Activated T-cell treated with anti-CD3 and anti-CD28 coated beads, Interleukin-2, amount 50 U/mL, for 4 hours (primary cell): ENCODE results near the gene BTF3. TPM values are rescaled to one million over a fixed set of nuclear protein-coding genes. Genes with fewer than 3 reads are reported as not detected.
"Not testable (repeated sequence)": the region's sequence is repeated elsewhere in the genome, so short reads cannot be mapped to it uniquely, and the experiment has no call there.

Source experiments
- ATAC-seq, 2 donors: fragments of 200-7000 bp; cut with Tn5 transposase; one replicate each; pipeline ENCODE4 v1.10.0; 2021
- DNase-seq: peaks from one replicate; pipeline ENCODE4 v3.0.0-alpha.2; 2020
- H3K27me3 Mint-ChIP-seq: one replicate; pipeline ENCODE4 v1.8.0; 2021; ENCODE audit warnings: low read depth, mixed read lengths
- H3K36me3 Mint-ChIP-seq: one replicate; pipeline ENCODE4 v1.8.0; 2022; ENCODE audit warnings: mixed read lengths; ENCODE audit not compliant: insufficient read depth
- H3K4me1 Mint-ChIP-seq: one replicate; pipeline ENCODE4 v1.8.0; 2021; ENCODE audit warnings: low read depth, mixed read lengths
- H3K4me3 Mint-ChIP-seq: one replicate; pipeline ENCODE4 v1.8.0; 2021; ENCODE audit warnings: mild to moderate bottlenecking, moderate library complexity, mixed read lengths
- H3K9me3 Mint-ChIP-seq: one replicate; pipeline ENCODE4 v1.8.0; 2021; ENCODE audit warnings: mixed read lengths
- total RNA-seq, 3 donors: library from RNA; stranded (reverse); gene quantifications; one replicate each; pipeline ENCODE4 v1.2.1, GENCODE V29; 2021

BTF3 gene
- total RNA-seq, 3 donors from 2014 or later, result 967 to 1,090 (median 1,019) TPM

GRCh38 chr5:73471654-73472053 lies 26.6 kb upstream of the BTF3 start:
- Mint-ChIP-seq H3K4me3 (no peak overlapping the region), H3K36me3 (no peaks in the 10 kb centered on the region), H3K27me3 (peaks cover 19% of the 10 kb centered on the region), H3K4me1 (no peaks in the 10 kb centered on the region), H3K9me3 (no peaks in the 10 kb centered on the region)
- DNase-seq (no peak), ATAC-seq (no peak)

- Mint-ChIP-seq H3K9me3 (no peaks in the 10 kb centered on the region), H3K4me1 (no peaks in the 10 kb centered on the region), H3K27me3 (peaks cover 17% of the 10 kb centered on the region), H3K4me3 (no peak overlapping the region), H3K36me3 (no peaks in the 10 kb centered on the region)
- no peak for ATAC-seq
- DNase-seq, result no peak
Observed at GRCh38 chr5:73472116-73472515, 26.1 kb upstream of the BTF3 start.

GRCh38 chr5:73480500-73480899 lies 17.7 kb upstream of the BTF3 start:
- DNase-seq (no peak), ATAC-seq (no peak)
- no peaks in the 10 kb centered on the region for H3K4me1 Mint-ChIP-seq

GRCh38 chr5:73482383-73483136 lies 15.7 kb upstream of the BTF3 start:
- no peaks in the 10 kb centered on the region for H3K36me3 Mint-ChIP-seq
- H3K9me3 Mint-ChIP-seq, result no peaks in the 10 kb centered on the region
- no peak for ATAC-seq
- peaks cover 23% of the 10 kb centered on the region for H3K27me3 Mint-ChIP-seq
- no peak overlapping the region for H3K4me3 Mint-ChIP-seq
- no peaks in the 10 kb centered on the region for H3K4me1 Mint-ChIP-seq
- DNase-seq, result no peak

More at GRCh38 chr5:73480500-73480899, 17.7 kb upstream of the BTF3 start:
- Mint-ChIP-seq H3K4me3 (no peak overlapping the region), H3K9me3 (no peaks in the 10 kb centered on the region), H3K27me3 (peaks cover 28% of the 10 kb centered on the region), H3K36me3 (no peaks in the 10 kb centered on the region)

- peaks cover 25% of the 10 kb centered on the region for H3K27me3 Mint-ChIP-seq
- H3K36me3 Mint-ChIP-seq, result no peaks in the 10 kb centered on the region
- no peaks in the 10 kb centered on the region for H3K9me3 Mint-ChIP-seq
- ATAC-seq (no peak), DNase-seq (no peak)
- H3K4me3 Mint-ChIP-seq, result no peak overlapping the region
- no peaks in the 10 kb centered on the region for H3K4me1 Mint-ChIP-seq
Observed at GRCh38 chr5:73483676-73484075, 14.6 kb upstream of the BTF3 start.

GRCh38 chr5:73484511-73484910 lies 13.7 kb upstream of the BTF3 start:
- H3K4me3 Mint-ChIP-seq, result no peak overlapping the region
- H3K9me3 Mint-ChIP-seq, result no peaks in the 10 kb centered on the region
- no peak for DNase-seq
- H3K27me3 Mint-ChIP-seq, result peaks cover 27% of the 10 kb centered on the region
- no peaks in the 10 kb centered on the region for H3K36me3 Mint-ChIP-seq
- no peak for ATAC-seq
- no peaks in the 10 kb centered on the region for H3K4me1 Mint-ChIP-seq

- H3K9me3 Mint-ChIP-seq, result no peaks in the 10 kb centered on the region
Observed at GRCh38 chr5:73485715-73486114, 12.5 kb upstream of the BTF3 start.

GRCh38 chr5:73486119-73486899 lies 11.9 kb upstream of the BTF3 start:
- Mint-ChIP-seq H3K4me3 (no peak overlapping the region), H3K9me3 (no peaks in the 10 kb centered on the region), H3K4me1 (no peaks in the 10 kb centered on the region), H3K36me3 (no peaks in the 10 kb centered on the region), H3K27me3 (peaks cover 25% of the 10 kb centered on the region)
- no peak for ATAC-seq
- no peak for DNase-seq

More at GRCh38 chr5:73485715-73486114, 12.5 kb upstream of the BTF3 start:
- H3K4me1 Mint-ChIP-seq, result no peaks in the 10 kb centered on the region
- no peak for ATAC-seq
- no peaks in the 10 kb centered on the region for H3K36me3 Mint-ChIP-seq
- peaks cover 25% of the 10 kb centered on the region for H3K27me3 Mint-ChIP-seq
- no peak for DNase-seq
- no peak overlapping the region for H3K4me3 Mint-ChIP-seq

- H3K36me3 Mint-ChIP-seq, result not testable (repeated sequence)
Observed at GRCh38 chr5:73487257-73487656, 11.0 kb upstream of the BTF3 start.

GRCh38 chr5:73487815-73488214 lies 10.4 kb upstream of the BTF3 start:
- H3K4me1 Mint-ChIP-seq, result no peaks in the 10 kb centered on the region
- no peaks in the 10 kb centered on the region for H3K36me3 Mint-ChIP-seq
- DNase-seq (no peak), ATAC-seq (no peak)
- no peak overlapping the region for H3K4me3 Mint-ChIP-seq
- H3K9me3 Mint-ChIP-seq, result no peaks in the 10 kb centered on the region
- H3K27me3 Mint-ChIP-seq, result peaks cover 23% of the 10 kb centered on the region

More at GRCh38 chr5:73487257-73487656, 11.0 kb upstream of the BTF3 start:
- DNase-seq, ATAC-seq, H3K4me1 Mint-ChIP-seq, H3K9me3 Mint-ChIP-seq, H3K4me3 Mint-ChIP-seq: not testable (repeated sequence)
- peaks cover 22% of the 10 kb centered on the region for H3K27me3 Mint-ChIP-seq

- ATAC-seq, result no peak
- Mint-ChIP-seq H3K27me3 (peaks cover 27% of the 10 kb centered on the region), H3K9me3 (no peaks in the 10 kb centered on the region), H3K4me3 (no peak overlapping the region), H3K4me1 (no peaks in the 10 kb centered on the region), H3K36me3 (no peaks in the 10 kb centered on the region)
- DNase-seq, result no peak
Observed at GRCh38 chr5:73488806-73489205, 9.4 kb upstream of the BTF3 start.

- Mint-ChIP-seq H3K4me1 (no peaks in the 10 kb centered on the region), H3K36me3 (no peaks in the 10 kb centered on the region), H3K9me3 (no peaks in the 10 kb centered on the region), H3K27me3 (peaks cover 32% of the 10 kb centered on the region), H3K4me3 (no peak overlapping the region)
- DNase-seq (no peak), ATAC-seq (no peak)
Observed at GRCh38 chr5:73490088-73490487, 8.2 kb upstream of the BTF3 start.

- H3K9me3 Mint-ChIP-seq, result no peaks in the 10 kb centered on the region
- no peak overlapping the region for H3K4me3 Mint-ChIP-seq
- H3K36me3 Mint-ChIP-seq, result no peaks in the 10 kb centered on the region
- DNase-seq, result no peak
- no peaks in the 10 kb centered on the region for H3K4me1 Mint-ChIP-seq
- H3K27me3 Mint-ChIP-seq, result peaks cover 33% of the 10 kb centered on the region
- ATAC-seq, result no peak
Observed at GRCh38 chr5:73491155-73491554, 7.1 kb upstream of the BTF3 start.

GRCh38 chr5:73493421-73493820 lies 4.8 kb upstream of the BTF3 start:
- Mint-ChIP-seq H3K36me3 (no peaks in the 10 kb centered on the region), H3K4me1 (peaks cover 9% of the 10 kb centered on the region), H3K4me3 (no peak overlapping the region), H3K9me3 (no peaks in the 10 kb centered on the region), H3K27me3 (peaks cover 25% of the 10 kb centered on the region)
- DNase-seq, result no peak
- no peak for ATAC-seq

GRCh38 chr5:73494721-73495120 lies 3.5 kb upstream of the BTF3 start:
- Mint-ChIP-seq H3K36me3 (peaks cover 8% of the 10 kb centered on the region), H3K9me3 (no peaks in the 10 kb centered on the region), H3K27me3 (peaks cover 22% of the 10 kb centered on the region), H3K4me3 (no peak overlapping the region), H3K4me1 (peaks cover 16% of the 10 kb centered on the region)
- DNase-seq (no peak), ATAC-seq (no peak)
